K562 (cell line): ENCODE results near the gene PARD3B. TPM values are rescaled to one million over a fixed set of nuclear protein-coding genes. Genes with fewer than 3 reads are reported as not detected.

Source experiments
- ATAC-seq: fragments of 200-7000 bp; cut with Tn5 transposase; 3 replicates; pipeline ENCODE4 v1.9.1; 2020; ENCODE audit warnings: moderate library complexity
- BruUV-seq: library from RNA; stranded (reverse); fragments of 400-500 nt; replicated peaks from 2 replicates; lab custom pipeline; 2021; lab: Mats Ljungman, UMichigan
- CTCF ChIA-PET: fragments of 300-600 bp; formaldehyde crosslinking; extraction: SDS; loops from one replicate; lab custom pipeline; 2021; ENCODE audit warnings: low intra/inter-chr PET ratio; lab: Yijun Ruan, JAX
- POLR2A ChIA-PET: fragments of 300-600, 350-650 bp; sonication (Branson Sonifier 250); formaldehyde crosslinking; extraction: SDS; loops from one replicate; lab custom pipeline; 2021; ENCODE audit warnings: antibody characterized with exemption, inconsistent platforms; lab: Yijun Ruan, JAX
- DNase-seq, 4 experiments: peaks; one replicate each; pipeline versions ENCODE4 v3.0.0 to v3.0.0-alpha.2; 2011 to 2018; ENCODE audit warnings: low spot score in 3 of 4, mixed read lengths in 3 of 4; ENCODE audit errors: extremely low read depth in 1 of 4
- FAIRE-seq: peaks from 2 replicates; lab custom pipeline; 2011; peaks lifted over from hg19 to GRCh38; lab: Jason Lieb, UNC
- H2AFZ ChIP-seq: 2 replicates; pipeline ENCODE4 v1.6.0; 2011; ENCODE audit warnings: low read depth, low read length, control low read depth, inconsistent platforms
- H3K27ac ChIP-seq: fragments of 200-600 bp; 3 replicates; pipeline ENCODE4 v1.8.0; 2011; ENCODE audit warnings: low read depth, mild to moderate bottlenecking, control low read depth, inconsistent platforms, low read length, moderate library complexity, mixed read lengths; ENCODE audit errors: extremely low read depth
- H3K27me3 ChIP-seq, 2 experiments: fragments of 300-600 bp in 1 of 2; 2 replicates in 1 of 2; 3 replicates in 1 of 2; pipeline versions ENCODE4 v1.6.0 to v1.8.0; 2011; ENCODE audit warnings: inconsistent platforms in 2 of 2, low read length in 2 of 2, mild to moderate bottlenecking in 1 of 2, mixed read lengths in 1 of 2, moderate library complexity in 1 of 2; ENCODE audit not compliant: control insufficient read depth in 2 of 2, insufficient read depth in 2 of 2
- H3K36me3 ChIP-seq: fragments of 300-600 bp; 3 replicates; pipeline ENCODE4 v1.8.0; 2011; ENCODE audit warnings: mild to moderate bottlenecking, low read length, inconsistent platforms; ENCODE audit not compliant: control insufficient read depth, insufficient read depth
- H3K4me1 ChIP-seq, 2 experiments: fragments of 200-600 bp in 1 of 2; replicated peaks in 1 of 2; 2 replicates in 1 of 2; 3 replicates in 1 of 2; pipeline versions ENCODE4 v1.5.1 to v1.8.0; 2011; ENCODE audit warnings: inconsistent platforms in 2 of 2, low read length in 2 of 2, mild to moderate bottlenecking in 1 of 2, mixed read lengths in 1 of 2, moderate library complexity in 1 of 2; ENCODE audit not compliant: control insufficient read depth in 2 of 2, insufficient read depth in 2 of 2
- H3K4me2 ChIP-seq: 2 replicates; pipeline ENCODE4 v1.6.1; 2011; ENCODE audit warnings: low read length, control low read depth, inconsistent platforms, mixed read lengths; ENCODE audit not compliant: insufficient read depth
- H3K4me3 ChIP-seq: fragments of 200-600 bp; sonication (generic), shearing (Covaris generic); 2 replicates; pipeline ENCODE4 v1.5.1; 2016; ENCODE audit warnings: control low read depth, inconsistent platforms
- H3K79me2 ChIP-seq: fragments of 200-600 bp; 3 replicates; pipeline ENCODE4 v1.8.0; 2011; ENCODE audit warnings: low read length, inconsistent platforms; ENCODE audit not compliant: control insufficient read depth, insufficient read depth
- H3K9ac ChIP-seq, 2 experiments: 2 replicates each; pipeline versions ENCODE4 v1.6.0 to v1.6.1; 2011; ENCODE audit warnings: low read depth in 2 of 2, low read length in 2 of 2, control low read depth in 1 of 2, inconsistent platforms in 1 of 2, mild to moderate bottlenecking in 1 of 2, mixed read lengths in 1 of 2; ENCODE audit not compliant: insufficient read depth in 1 of 2
- H3K9me1 ChIP-seq: one replicate; pipeline ENCODE4 v1.6.0; 2011; ENCODE audit warnings: inconsistent platforms, mild to moderate bottlenecking, low read length, moderate library complexity; ENCODE audit not compliant: control insufficient read depth, insufficient read depth
- H3K9me3 ChIP-seq: replicated peaks from 2 replicates; pipeline ENCODE4 v1.5.1; 2011; ENCODE audit warnings: low read depth, low read length, inconsistent platforms; ENCODE audit not compliant: control insufficient read depth, insufficient read depth
- H4K20me1 ChIP-seq: replicated peaks from 2 replicates; pipeline ENCODE4 v1.6.1; 2011; ENCODE audit warnings: low read length, inconsistent platforms, mixed read lengths; ENCODE audit not compliant: control insufficient read depth, insufficient read depth
- HEY1 ChIP-seq: fragments of 250-450 bp; sonication (Bioruptor Pico); IDR thresholded peaks from 2 replicates; pipeline ENCODE4 v1.5.0; 2020; ENCODE audit warnings: mild to moderate bottlenecking, moderate library complexity, borderline replicate concordance
- NUFIP1 ChIP-seq: fragments of 450-650 bp; IDR thresholded peaks from 2 replicates; pipeline ENCODE4 v1.6.1; 2018; ENCODE audit not compliant: partially characterized antibody
- PURB ChIP-seq: sonication (generic); formaldehyde crosslinking; IDR thresholded peaks from 2 replicates; pipeline ENCODE4 v1.9.0; 2021; ENCODE audit warnings: low read depth, mild to moderate bottlenecking, missing genetic modification reagents
- RFX5 ChIP-seq: IDR thresholded peaks from 2 replicates; pipeline ENCODE4 v1.6.1; 2011; ENCODE audit warnings: low read depth, mild to moderate bottlenecking, improper control_type of control experiment, low read length
- TFAP4 ChIP-seq: sonication (generic); formaldehyde crosslinking; IDR thresholded peaks from 2 replicates; pipeline ENCODE4 v1.8.0; 2022; ENCODE audit warnings: missing genetic modification reagents, mild to moderate bottlenecking, moderate library complexity, borderline replicate concordance
- ZNF316 ChIP-seq: fragments of 450-650 bp; IDR thresholded peaks from 2 replicates; pipeline ENCODE4 v1.6.1; 2016
- ZNF644 ChIP-seq: fragments of 200-800 bp; sonication (Bioruptor generic); IDR thresholded peaks from 2 replicates; pipeline ENCODE4 v1.6.1; 2016; ENCODE audit warnings: low read depth, missing genetic modification characterization, missing compliant biosample characterization
- in situ Hi-C: fragments of 300-500 bp; cut with MboI; formaldehyde crosslinking; loops from 4 replicates; pipeline ENCODE4 v1.15.0; 2018; ENCODE audit warnings: inconsistent platforms, mixed read lengths
- intact Hi-C: fragments of 100-400 bp; cut with micrococcal nuclease; formaldehyde crosslinking; loops from 2 replicates; pipeline ENCODE4 v1.14.2; 2022
- polyA plus RNA-seq, 8 experiments: library from polyadenylated mRNA; depleted of rRNA in 4 of 8; stranded (reverse) in 5 of 8; unstranded in 3 of 8; fragments of >200 nt; fragmentation: Nextera tagmentation in 2 of 8; fragmentation: Illumina TruSeq in 1 of 8; extraction: Ambion mirVana in 2 of 8; extraction: Trizol in 1 of 8; gene quantifications; 2 replicates each; pipeline versions ENCODE4 v1.2.1 to v1.2.3, GENCODE V29; 2011 to 2014; ENCODE audit warnings: inconsistent platforms in 1 of 8, missing spikeins in 1 of 8
- total RNA-seq, 7 experiments: library from RNA; depleted of rRNA in 6 of 7; stranded (reverse); fragments of >200 nt in 6 of 7; fragmentation: Illumina TruSeq in 2 of 7; extraction: Trizol in 2 of 7; gene quantifications; 2 replicates each; pipeline versions ENCODE4 v1.2.1 to v1.2.3, GENCODE V29; 2011 to 2021; ENCODE audit warnings: low replicate concordance in 1 of 7

Gene PARD3B
- total and polyA plus RNA-seq, 9 of the 15 experiments (the other 6 are each of a cell fraction or from before 2014, with no cell fraction given): 0.15 to 3.0 (median 1.1) TPM

- ChIA-PET POLR2A (no interaction called here), CTCF (interaction anchor here (0.5 to 0.7 kb wide), 2 partner anchors 269 to 901 kb away, joined by 3 read pairs; no protein-coding TSS in a partner anchor)
- intact Hi-C loops: no loop called here
- Histone ChIP-seq H3K9me1 (no peaks in the 10 kb centered on the region), H3K36me3 (no peaks in the 10 kb centered on the region), H3K4me2 (no peak overlapping the region), H3K9me3 (no peaks in the 10 kb centered on the region), H2AFZ (no peak overlapping the region), H3K27me3 (no peaks in the 10 kb centered on the region), H3K4me3 (no peak overlapping the region), H3K4me1 (no peaks in the 10 kb centered on the region), H3K79me2 (no peaks in the 10 kb centered on the region), H3K27ac (no peak overlapping the region), H4K20me1 (no peaks in the 10 kb centered on the region), H3K9ac (no peak overlapping the region)
- TF ChIP-seq RFX5: no peak
- TF ChIP-seq ZNF644: no peak
- no peak for TF ChIP-seq HEY1
- no peak for TF ChIP-seq ZNF316
- no peak for TF ChIP-seq NUFIP1
- TF ChIP-seq TFAP4 (CRISPR knock-in tag): no peak
- TF ChIP-seq PURB (CRISPR knock-in tag): no peak
- ATAC-seq (no peak), DNase-seq (no peak), FAIRE-seq (no peak)
- no TSS peak for BruUV-seq
- in situ Hi-C loops: no loop called here
Measured at GRCh38 chr2:205324355-205324754, 779.1 kb downstream of the PARD3B start.
